ENCODE data around the gene ZNF677.
"Not testable (repeated sequence)": the region's sequence is repeated elsewhere in the genome, so short reads cannot be mapped to it uniquely, and the experiment has no call there.

Gene ZNF677

GRCh38 chr19:53254411-53255341 lies at the start of gene ZNF677:
Gene ZNF677 (minus strand): TSS chr19:53254873. CDS start chr19:53251550, 3,323 bp downstream.
- DNase-seq: peak; percentile 89

- DNase-seq: not testable (repeated sequence)
These were observed 46.7 kb upstream of the ZNF677 start for GRCh38 chr19:53301341-53301740.

GRCh38 chr19:53294786-53295441 lies 40.2 kb upstream of the ZNF677 start:
- no peak for DNase-seq

- no peak for DNase-seq
These were observed 36.3 kb upstream of the ZNF677 start for GRCh38 chr19:53290758-53291549.

- DNase-seq: no peak
These were observed 30.4 kb upstream of the ZNF677 start for GRCh38 chr19:53285087-53285486.

GRCh38 chr19:53281947-53282346 lies 27.3 kb upstream of the ZNF677 start:
- DNase-seq: not testable (repeated sequence)

GRCh38 chr19:53275480-53275879 lies 20.8 kb upstream of the ZNF677 start:
- DNase-seq: no peak

GRCh38 chr19:53272044-53272443 lies 17.4 kb upstream of the ZNF677 start:
- DNase-seq: no peak

GRCh38 chr19:53269861-53270260 lies 15.2 kb upstream of the ZNF677 start:
- not testable (repeated sequence) for DNase-seq

- not testable (repeated sequence) for DNase-seq
These were observed 12.9 kb upstream of the ZNF677 start, which contains the start of gene VN1R4 for GRCh38 chr19:53267623-53268022. Gene VN1R4 (minus strand): TSS chr19:53267723. CDS start chr19:53267665, 58 bp downstream.

- not testable (repeated sequence) for DNase-seq
These were observed 3.2 kb upstream of the ZNF677 start, which contains the start of gene VN1R2 for GRCh38 chr19:53257715-53258342. Gene VN1R2 (plus strand): TSS chr19:53258292. CDS start chr19:53258376, 84 bp downstream.

- DNase-seq: no peak
These were observed 8.2 kb downstream of the ZNF677 start for GRCh38 chr19:53246498-53246897.

- no peak for DNase-seq
These were observed 17.4 kb downstream of the ZNF677 start for GRCh38 chr19:53237114-53237777.

- no peak for DNase-seq
These were observed 30.1 kb downstream of the ZNF677 start for GRCh38 chr19:53224606-53225005.

- not testable (repeated sequence) for DNase-seq
These were observed 32.0 kb downstream of the ZNF677 start for GRCh38 chr19:53222716-53223115.

- DNase-seq: no peak
These were observed 41.9 kb downstream of the ZNF677 start for GRCh38 chr19:53212703-53213320.

GRCh38 chr19:53211554-53211953 lies 43.1 kb downstream of the ZNF677 start:
- not testable (repeated sequence) for DNase-seq

- DNase-seq: peak; percentile 96
These were observed 57.8 kb downstream of the ZNF677 start for GRCh38 chr19:53196777-53197396.

- peak; percentile 77 for DNase-seq
These were observed 59.3 kb downstream of the ZNF677 start for GRCh38 chr19:53195265-53195903.

GRCh38 chr19:53193535-53194222 lies 61.0 kb downstream of the ZNF677 start:
- no peak for DNase-seq
